GM10266 (cell line): ENCODE results near the gene SLC2A4.

Experiments used
- DNase-seq: peaks from one replicate; pipeline ENCODE4 v3.0.0; 2012; ENCODE audit errors: extremely low spot score
- CTCF ChIP-seq: IDR thresholded peaks from 2 replicates; pipeline ENCODE4 v1.5.1; 2012; ENCODE audit warnings: mild to moderate bottlenecking, low read depth; ENCODE audit not compliant: control insufficient read depth, insufficient read depth; ENCODE audit errors: missing control alignments

The SLC2A4 gene

GRCh38 chr17:7281074-7281952, at the start of gene SLC2A4:
Gene SLC2A4, plus strand, starts transcription at chr17:7281718. Its CDS starts 217 bp downstream, at chr17:7281935.
- DNase-seq, result peak; percentile 97
- no peak for TF ChIP-seq CTCF

GRCh38 chr17:7232114-7232513, 49.4 kb upstream of the SLC2A4 start:
- TF ChIP-seq CTCF, result no peak
- DNase-seq, result no peak

GRCh38 chr17:7233701-7234082, 47.8 kb upstream of the SLC2A4 start:
- TF ChIP-seq CTCF, result no peak
- no peak for DNase-seq

GRCh38 chr17:7234083-7234951, 47.2 kb upstream of the SLC2A4 start, which contains the start of gene DVL2:
Gene DVL2, minus strand, starts transcription at chr17:7234517. Its CDS starts 255 bp downstream, at chr17:7234262.
- DNase-seq, result peak; percentile 98
- TF ChIP-seq CTCF, result no peak

- no peak for DNase-seq
These were observed 45.5 kb upstream of the SLC2A4 start for GRCh38 chr17:7235693-7236665.

More at GRCh38 chr17:7235693-7236665, 45.5 kb upstream of the SLC2A4 start:
- TF ChIP-seq CTCF, result no peak
